Loucy (cell line): ENCODE measurements around the gene RNF126.

Source experiments
- H2AFZ ChIP-seq: fragments of 200-600 bp; sonication (generic); 2 replicates; pipeline ENCODE4 v1.6.0; 2016; ENCODE audit warnings: antibody characterized with exemption, mild to moderate bottlenecking, low read length, moderate library complexity
- H3F3A ChIP-seq: fragments of 200-600 bp; 2 replicates; pipeline ENCODE4 v1.6.0; 2016; ENCODE audit warnings: antibody characterized with exemption, low read depth, mild to moderate bottlenecking
- H3K27me3 ChIP-seq: fragments of 200-600 bp; sonication (generic); 2 replicates; pipeline ENCODE4 v1.6.1; 2014; ENCODE audit warnings: low read length, mild to moderate bottlenecking; ENCODE audit not compliant: insufficient read depth, poor library complexity, severe bottlenecking
- H3K36me3 ChIP-seq: fragments of 200-600 bp; sonication (generic); 2 replicates; pipeline ENCODE4 v1.6.1; 2016; ENCODE audit warnings: low read length; ENCODE audit not compliant: insufficient read depth
- H3K4me1 ChIP-seq: fragments of 200-600 bp; sonication (generic); 2 replicates; pipeline ENCODE4 v1.5.1; 2014; ENCODE audit warnings: low read length, mild to moderate bottlenecking; ENCODE audit not compliant: insufficient read depth, poor library complexity, severe bottlenecking
- H3K4me2 ChIP-seq: fragments of 200-600 bp; sonication (generic); 2 replicates; pipeline ENCODE4 v1.6.0; 2014; ENCODE audit warnings: antibody characterized with exemption, low read length, low read depth, mild to moderate bottlenecking; ENCODE audit not compliant: poor library complexity, severe bottlenecking
- H3K4me3 ChIP-seq: fragments of 200-600 bp; sonication (generic); 2 replicates; pipeline ENCODE4 v1.5.1; 2014; ENCODE audit warnings: low read length, mild to moderate bottlenecking, mixed read lengths; ENCODE audit not compliant: poor library complexity, severe bottlenecking
- H3K79me2 ChIP-seq: fragments of 200-600 bp; sonication (generic); 2 replicates; pipeline ENCODE4 v1.6.1; 2014; ENCODE audit warnings: low read length; ENCODE audit not compliant: insufficient read depth
- H3K9ac ChIP-seq: fragments of 200-600 bp; sonication (generic); 2 replicates; pipeline ENCODE4 v1.6.0; 2014; ENCODE audit warnings: mild to moderate bottlenecking, low read depth, low read length, moderate library complexity; ENCODE audit not compliant: poor library complexity, severe bottlenecking
- H3K9me2 ChIP-seq: fragments of 200-600 bp; sonication (generic); replicated peaks from 2 replicates; pipeline ENCODE4 v1.6.1; 2016; ENCODE audit warnings: low read depth, low read length, mixed read lengths
- H3K9me3 ChIP-seq: fragments of 200-600 bp; sonication (generic); 2 replicates; pipeline ENCODE4 v1.6.1; 2014; ENCODE audit warnings: mild to moderate bottlenecking, antibody characterized with exemption, low read length, low read depth; ENCODE audit not compliant: insufficient read depth
- H4K20me1 ChIP-seq: fragments of 200-600 bp; sonication (generic); 2 replicates; pipeline ENCODE4 v1.6.0; 2014; ENCODE audit warnings: antibody characterized with exemption, low read length, mild to moderate bottlenecking; ENCODE audit not compliant: insufficient read depth, poor library complexity, severe bottlenecking
- EZH2phosphoT487 ChIP-seq: fragments of 200-600 bp; IDR thresholded peaks from 2 replicates; pipeline ENCODE4 v1.6.1; 2018; ENCODE audit warnings: antibody characterized with exemption, mild to moderate bottlenecking, moderate library complexity, borderline replicate concordance
- TF ChIP-seq, protein P1 (sequence below): fragments of 200-600 bp; sonication (generic); conservative IDR thresholded peaks from 2 replicates; pipeline ENCODE4 v1.5.1; 2014; ENCODE audit warnings: mild to moderate bottlenecking, antibody characterized with exemption, low read length

RNF126 gene

DNA sequence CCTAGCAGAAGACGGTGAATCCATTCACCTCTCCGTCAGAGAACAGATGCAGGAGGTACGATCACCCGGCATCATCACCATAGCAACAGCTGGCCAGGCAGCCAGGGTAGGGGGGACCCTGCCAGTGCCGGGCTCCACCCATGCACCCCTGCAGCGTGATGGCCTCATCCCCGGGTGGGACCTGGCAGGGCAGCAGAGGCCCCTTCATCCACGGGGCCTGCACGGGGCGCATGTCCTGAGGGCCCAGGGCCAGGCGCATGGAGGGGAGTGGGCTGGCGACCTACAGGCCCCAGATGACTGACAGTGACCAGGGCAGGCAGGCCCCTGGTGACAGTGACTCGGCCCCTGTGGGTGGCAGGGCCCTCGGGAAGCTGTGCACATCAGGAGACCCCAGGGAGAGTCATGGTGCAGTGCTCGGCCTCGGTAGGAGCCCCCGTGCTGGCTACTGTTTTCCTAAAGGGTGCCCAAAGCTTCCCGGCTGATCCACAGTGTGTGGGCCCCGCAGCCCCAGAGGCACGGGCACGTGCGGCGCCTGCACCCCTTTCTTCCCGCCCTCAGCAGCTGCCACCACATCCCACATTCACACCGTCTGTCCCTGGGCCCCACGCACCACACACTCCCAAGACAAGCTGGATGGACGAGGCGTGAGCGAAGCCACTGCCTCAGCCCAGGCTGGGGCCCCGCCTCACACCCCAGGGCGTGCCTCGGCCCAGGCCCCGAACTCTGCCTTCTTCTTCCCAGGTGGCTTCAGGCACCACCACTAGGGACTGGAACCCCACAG lies 4.8 kb downstream of the RNF126 start:
- H4K20me1 ChIP-seq: peaks cover 87% of the 10 kb centered on the region
- no peaks in the 10 kb centered on the region for H3F3A ChIP-seq
- H2AFZ ChIP-seq: no peak overlapping the region
- H3K36me3 ChIP-seq: peaks cover 14% of the 10 kb centered on the region; the same call in 1 of the 2 replicates
- H3K4me2 ChIP-seq: no peak overlapping the region
- TF ChIP-seq, protein P1, sequence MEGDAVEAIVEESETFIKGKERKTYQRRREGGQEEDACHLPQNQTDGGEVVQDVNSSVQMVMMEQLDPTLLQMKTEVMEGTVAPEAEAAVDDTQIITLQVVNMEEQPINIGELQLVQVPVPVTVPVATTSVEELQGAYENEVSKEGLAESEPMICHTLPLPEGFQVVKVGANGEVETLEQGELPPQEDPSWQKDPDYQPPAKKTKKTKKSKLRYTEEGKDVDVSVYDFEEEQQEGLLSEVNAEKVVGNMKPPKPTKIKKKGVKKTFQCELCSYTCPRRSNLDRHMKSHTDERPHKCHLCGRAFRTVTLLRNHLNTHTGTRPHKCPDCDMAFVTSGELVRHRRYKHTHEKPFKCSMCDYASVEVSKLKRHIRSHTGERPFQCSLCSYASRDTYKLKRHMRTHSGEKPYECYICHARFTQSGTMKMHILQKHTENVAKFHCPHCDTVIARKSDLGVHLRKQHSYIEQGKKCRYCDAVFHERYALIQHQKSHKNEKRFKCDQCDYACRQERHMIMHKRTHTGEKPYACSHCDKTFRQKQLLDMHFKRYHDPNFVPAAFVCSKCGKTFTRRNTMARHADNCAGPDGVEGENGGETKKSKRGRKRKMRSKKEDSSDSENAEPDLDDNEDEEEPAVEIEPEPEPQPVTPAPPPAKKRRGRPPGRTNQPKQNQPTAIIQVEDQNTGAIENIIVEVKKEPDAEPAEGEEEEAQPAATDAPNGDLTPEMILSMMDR: no peak
- TF ChIP-seq EZH2phosphoT487: no peak
- no peaks in the 10 kb centered on the region for H3K9me3 ChIP-seq
- no peak overlapping the region for H3K4me3 ChIP-seq
- no peak overlapping the region for H3K9ac ChIP-seq
- no peaks in the 10 kb centered on the region for H3K9me2 ChIP-seq
- peaks cover 7% of the 10 kb centered on the region for H3K27me3 ChIP-seq
- H3K4me1 ChIP-seq: peaks cover 15% of the 10 kb centered on the region
- H3K79me2 ChIP-seq: peaks cover 97% of the 10 kb centered on the region

DNA sequence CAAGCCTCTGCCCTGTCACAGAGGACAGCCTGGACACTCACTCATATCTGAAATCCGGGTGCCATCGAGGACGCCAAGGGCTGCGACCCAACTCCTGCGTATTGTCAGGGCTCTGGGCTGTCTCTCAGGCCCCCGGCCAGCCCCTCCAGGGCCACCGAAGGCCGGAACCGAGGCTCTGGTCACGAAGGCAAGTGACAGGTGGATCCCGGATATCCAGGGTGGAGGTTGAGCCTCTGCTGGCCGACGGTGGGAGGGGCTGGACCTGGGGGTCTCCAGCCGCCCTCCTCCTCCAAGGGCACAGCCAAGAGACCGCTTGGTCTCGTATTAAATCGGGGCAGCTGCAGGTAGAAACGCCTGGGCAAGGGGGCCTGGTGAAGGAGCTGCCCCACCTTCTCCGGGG lies 5.4 kb downstream of the RNF126 start:
- peaks cover 91% of the 10 kb centered on the region for H4K20me1 ChIP-seq

DNA sequence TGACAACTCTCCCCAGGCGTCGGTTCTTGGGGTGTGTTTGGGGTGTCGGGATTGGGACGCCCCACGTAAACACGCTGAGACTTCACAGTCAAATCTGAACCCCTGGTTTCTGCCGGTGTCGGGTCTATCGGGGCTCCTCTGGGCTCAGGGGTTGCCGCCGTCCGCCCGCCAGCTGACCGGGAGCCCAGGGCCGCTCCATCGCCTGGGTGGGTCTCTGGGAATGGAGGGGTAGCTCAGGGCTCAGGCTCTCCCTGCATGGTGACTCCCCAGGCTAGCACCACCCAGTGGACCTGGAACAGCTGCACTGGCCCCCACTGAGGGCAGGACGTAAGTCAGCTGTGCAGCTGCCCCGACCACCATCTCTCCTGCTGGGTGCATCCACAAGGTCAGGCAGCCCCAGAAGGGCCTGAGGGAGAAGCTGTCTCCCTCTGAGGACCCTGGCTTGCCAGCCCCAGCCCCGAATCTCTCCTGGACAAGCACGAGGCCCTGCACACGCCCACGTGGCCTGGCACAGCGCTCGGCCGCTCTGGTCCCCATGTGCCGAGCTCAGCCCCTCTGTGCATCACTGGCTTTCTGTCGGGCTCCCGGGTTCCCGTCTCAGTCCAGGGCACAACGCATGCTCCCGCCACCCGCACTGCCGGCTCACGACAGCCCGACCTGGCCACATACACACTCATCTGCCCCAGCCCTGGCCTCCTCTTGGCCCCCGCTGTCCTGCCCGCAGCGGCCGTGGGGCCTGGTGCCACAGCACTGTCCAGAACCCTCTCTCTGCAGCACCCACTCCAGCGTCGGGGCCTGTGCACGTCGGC lies 6.1 kb downstream of the RNF126 start:
- no peaks in the 10 kb centered on the region for H3F3A ChIP-seq
- TF ChIP-seq, protein P1: no peak
- no peak for TF ChIP-seq EZH2phosphoT487
- peaks cover 15% of the 10 kb centered on the region for H3K4me1 ChIP-seq
- peaks cover 26% of the 10 kb centered on the region; the same call in 1 of the 2 replicates for H3K36me3 ChIP-seq
- H2AFZ ChIP-seq: no peak overlapping the region
- H3K9me2 ChIP-seq: no peaks in the 10 kb centered on the region
- H3K79me2 ChIP-seq: peaks cover 100% of the 10 kb centered on the region
- H3K9me3 ChIP-seq: no peaks in the 10 kb centered on the region
- no peak overlapping the region for H3K4me2 ChIP-seq
- no peak overlapping the region for H3K4me3 ChIP-seq
- H3K27me3 ChIP-seq: no peaks in the 10 kb centered on the region
- H4K20me1 ChIP-seq: peaks cover 91% of the 10 kb centered on the region
- no peak overlapping the region for H3K9ac ChIP-seq

More for the DNA sequence above, 5.4 kb downstream of the RNF126 start:
- TF ChIP-seq, protein P1: no peak
- TF ChIP-seq EZH2phosphoT487: no peak
- peaks cover 20% of the 10 kb centered on the region; the same call in 1 of the 2 replicates for H3K36me3 ChIP-seq
- no peak overlapping the region for H3K9ac ChIP-seq
- no peak overlapping the region for H2AFZ ChIP-seq
- no peak overlapping the region for H3K4me3 ChIP-seq
- no peaks in the 10 kb centered on the region for H3K9me3 ChIP-seq
- H3K79me2 ChIP-seq: peaks cover 100% of the 10 kb centered on the region
- peaks cover 15% of the 10 kb centered on the region for H3K4me1 ChIP-seq
- H3K4me2 ChIP-seq: no peak overlapping the region
- H3F3A ChIP-seq: no peaks in the 10 kb centered on the region
- H3K27me3 ChIP-seq: peaks cover 4% of the 10 kb centered on the region
- no peaks in the 10 kb centered on the region for H3K9me2 ChIP-seq
